ENCODE results near the gene VEGFA. TPM values are rescaled to one million over a fixed set of nuclear protein-coding genes. Genes with fewer than 3 reads are reported as not detected.

Gene VEGFA
- total RNA-seq, 6 donors from 2014 or later = 129 to 564 (median 261) TPM

GRCh38 chr6:43735642-43736199 lies 34.3 kb upstream of the VEGFA start:
- WGBS, 2 donors = 83 to 100% methylated on average over 2 of the region's 2 CpGs
- Histone ChIP-seq H3K4me1 (no peaks in the 10 kb centered on the region), H3K9me3 (peaks cover under 1 to 10% (median 5%) of the 10 kb centered on the region in 4 donors), H3K27ac (no peak overlapping the region), H3K27me3 (no peaks in the 10 kb centered on the region), H3K36me3 (no peaks in the 10 kb centered on the region), H3K4me3 (no peak overlapping the region)
- no peak for ATAC-seq (ENCODE audit: low FRiP score in 2 of 2)
- no peak for DNase-seq
- TF ChIP-seq EP300 (IDR thresholded peaks at IDR 0.05) = no peak
- TF ChIP-seq POLR2A (IDR thresholded peaks at IDR 0.05) = no peak

- TF ChIP-seq POLR2AphosphoS5 (IDR thresholded peaks at IDR 0.05) (no peak), EP300 (IDR thresholded peaks at IDR 0.05) (no peak), POLR2A (IDR thresholded peaks at IDR 0.05) (no peak), CTCF (IDR thresholded peaks at IDR 0.05) (no peak)
- Histone ChIP-seq H3K27ac (no peak overlapping the region), H3K4me3 (no peak overlapping the region), H3K4me1 (peaks cover 0 to 4% (median 0%) of the 10 kb centered on the region in 4 donors), H3K36me3 (no peaks in the 10 kb centered on the region), H3K9me3 (peaks cover 0 to 4% (median under 1%) of the 10 kb centered on the region in 4 donors), H3K27me3 (no peaks in the 10 kb centered on the region)
- ATAC-seq (ENCODE audit: low FRiP score in 2 of 2) = no peak
- 97 to 100% methylated on average over 1 to 2 of the region's 2 CpGs for WGBS, 2 donors
- peak in 1 of 2 donors; percentile 13 for DNase-seq
These were observed 33.7 kb upstream of the VEGFA start for GRCh38 chr6:43736211-43736786.

DNA sequence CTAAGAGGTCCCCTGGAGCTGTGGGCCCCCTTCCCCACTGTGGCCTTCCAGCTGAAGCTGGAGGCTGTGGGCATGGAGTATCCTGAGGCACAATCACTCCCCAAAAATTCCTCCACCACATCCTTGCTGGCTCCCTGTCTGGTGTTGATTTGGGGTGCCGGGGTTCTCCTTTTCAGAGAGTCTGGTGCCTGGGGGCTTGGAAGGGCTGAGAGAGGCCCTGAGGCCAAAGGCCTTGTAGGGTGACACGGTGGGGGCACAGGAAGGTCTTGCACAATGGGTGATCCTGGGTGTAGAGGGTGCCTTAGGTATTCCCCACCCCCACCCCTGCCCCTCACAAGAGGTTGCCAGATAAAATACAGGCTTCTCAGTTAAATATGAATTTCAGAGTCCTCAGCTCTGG lies 33.2 kb upstream of the VEGFA start:
- no peaks in the 10 kb centered on the region for H3K27me3 ChIP-seq
- DNase-seq = no peak

GRCh38 chr6:43737272-43738081 lies 32.5 kb upstream of the VEGFA start:
- Histone ChIP-seq H3K9me3 (no peaks in the 10 kb centered on the region), H3K27ac (peak overlapping the region in 1 of 4 donors; percentile 35), H3K36me3 (no peaks in the 10 kb centered on the region), H3K4me1 (peaks cover 0 to 8% (median 2%) of the 10 kb centered on the region in 4 donors), H3K27me3 (no peaks in the 10 kb centered on the region), H3K4me3 (no peak overlapping the region)
- TF ChIP-seq POLR2AphosphoS5 (IDR thresholded peaks at IDR 0.05) (no peak), POLR2A (IDR thresholded peaks at IDR 0.05) (no peak), EP300 (IDR thresholded peaks at IDR 0.05) (no peak), CTCF (IDR thresholded peaks at IDR 0.05) (no peak)
- DNase-seq = peak; percentile 22 to 78
- WGBS, 2 donors = 70 to 74% methylated on average over 15 of the region's 15 CpGs
- ATAC-seq (ENCODE audit: low FRiP score in 2 of 2) = peak in 1 of 2 donors; percentile 38

More for the DNA sequence above, 33.2 kb upstream of the VEGFA start:
- no peaks in the 10 kb centered on the region for H3K36me3 ChIP-seq
- ATAC-seq (ENCODE audit: low FRiP score in 2 of 2) = no peak
- H3K4me1 ChIP-seq = peaks cover 0 to 8% (median 2%) of the 10 kb centered on the region in 4 donors
- no peaks in the 10 kb centered on the region for H3K9me3 ChIP-seq
- no peak overlapping the region for H3K27ac ChIP-seq
- TF ChIP-seq CTCF (IDR thresholded peaks at IDR 0.05) (no peak), POLR2AphosphoS5 (IDR thresholded peaks at IDR 0.05) (no peak), POLR2A (IDR thresholded peaks at IDR 0.05) (no peak), EP300 (IDR thresholded peaks at IDR 0.05) (no peak)
- H3K4me3 ChIP-seq = no peak overlapping the region
- WGBS, 2 donors = 77 to 85% methylated on average over 2 of the region's 2 CpGs

- Histone ChIP-seq H3K4me1 (peaks cover 0 to 8% (median 2%) of the 10 kb centered on the region in 4 donors), H3K27me3 (no peaks in the 10 kb centered on the region), H3K27ac (no peak overlapping the region), H3K36me3 (no peaks in the 10 kb centered on the region), H3K4me3 (no peak overlapping the region), H3K9me3 (no peaks in the 10 kb centered on the region)
- TF ChIP-seq POLR2AphosphoS5 (IDR thresholded peaks at IDR 0.05) (no peak), EP300 (IDR thresholded peaks at IDR 0.05) (no peak), POLR2A (IDR thresholded peaks at IDR 0.05) (no peak), CTCF (IDR thresholded peaks at IDR 0.05) (no peak)
- DNase-seq (peak in 1 of 2 donors; percentile 11), ATAC-seq (ENCODE audit: low FRiP score in 2 of 2) (no peak)
- 69 to 72% methylated on average over 3 of the region's 3 CpGs for WGBS, 2 donors
These were observed 31.7 kb upstream of the VEGFA start for GRCh38 chr6:43738267-43738676.
